Activated CD8-positive, alpha-beta T cell treated with anti-CD3 and anti-CD28 coated beads, Interleukin-2, amount 10 ng/mL, durations not matched to agents 7 days and 5 days (primary cell): ENCODE data around the gene KYNU. TPM values are rescaled to one million over a fixed set of nuclear protein-coding genes. Genes with fewer than 3 reads are reported as not detected.
"Not testable (repeated sequence)": the region's sequence is repeated elsewhere in the genome, so short reads cannot be mapped to it uniquely, and the experiment has no call there.

ENCODE experiments used
- ATAC-seq: fragments of 150-1000 bp; cut with Tn5 transposase; one replicate; pipeline ENCODE4 v1.10.0; 2021; ENCODE audit warnings: moderate library complexity
- CTCF ChIA-PET: fragments of 350-600 bp; sonication (Branson Sonifier 250); formaldehyde crosslinking; loops from one replicate; lab custom pipeline; 2021; ENCODE audit warnings: antibody characterized with exemption; lab: Charles Lee
- POLR2A ChIA-PET: fragments of 350-600 bp; sonication (Branson Sonifier 250); formaldehyde crosslinking; loops from one replicate; lab custom pipeline; 2021; ENCODE audit warnings: antibody characterized with exemption; lab: Charles Lee
- DNase-seq: peaks from one replicate; pipeline ENCODE4 v3.0.0-alpha.2; 2020
- H3K27ac Mint-ChIP-seq: one replicate; pipeline ENCODE4 v1.8.0; 2021; ENCODE audit warnings: mild to moderate bottlenecking, mixed read lengths
- H3K27me3 Mint-ChIP-seq: one replicate; pipeline ENCODE4 v1.8.0; 2021; ENCODE audit warnings: low read depth, mixed read lengths
- H3K36me3 Mint-ChIP-seq: one replicate; pipeline ENCODE4 v1.8.0; 2021; ENCODE audit warnings: low read depth, mixed read lengths
- H3K4me1 Mint-ChIP-seq: one replicate; pipeline ENCODE4 v1.8.0; 2021; ENCODE audit warnings: low read depth, mixed read lengths
- H3K4me3 Mint-ChIP-seq: one replicate; pipeline ENCODE4 v1.8.0; 2021; ENCODE audit warnings: mild to moderate bottlenecking, mixed read lengths
- H3K9me3 Mint-ChIP-seq: one replicate; pipeline ENCODE4 v1.8.0; 2022; ENCODE audit warnings: mixed read lengths; ENCODE audit not compliant: insufficient read depth
- total RNA-seq, 2 experiments: library from RNA; stranded (reverse); gene quantifications; one replicate each; pipeline ENCODE4 v1.2.3, GENCODE V29; 2021

The KYNU gene
- total RNA-seq, 2 experiments from 2014 or later: not detected

DNA sequence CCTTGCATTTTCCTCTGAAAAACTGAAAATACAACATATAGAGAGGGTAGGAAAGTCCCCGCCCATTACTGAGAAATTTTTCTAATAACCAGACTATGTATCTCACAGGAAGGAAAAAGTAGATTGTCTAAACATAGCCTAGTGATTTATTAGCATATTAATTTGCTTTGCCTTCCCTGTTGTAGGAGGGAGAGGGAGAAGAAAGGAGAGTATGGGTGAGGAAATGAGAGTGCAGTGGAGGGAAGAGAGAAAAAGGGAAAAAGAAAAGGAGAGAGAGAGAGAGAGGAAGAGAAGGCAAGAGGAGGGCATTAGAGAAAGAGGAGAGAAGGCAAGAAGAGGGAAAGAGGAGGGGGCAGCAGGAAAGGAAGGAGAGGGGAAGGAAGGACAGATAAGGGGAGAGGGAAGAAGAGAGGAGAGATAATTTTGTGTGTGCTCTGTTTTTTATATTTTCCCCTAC lies 3.6 kb upstream of the KYNU start:
- Mint-ChIP-seq H3K36me3 (no peaks in the 10 kb centered on the region), H3K4me3 (no peak overlapping the region), H3K4me1 (no peaks in the 10 kb centered on the region), H3K27me3 (no peaks in the 10 kb centered on the region), H3K27ac (no peak overlapping the region), H3K9me3 (no peaks in the 10 kb centered on the region)
- no peak for DNase-seq
- ChIA-PET CTCF (no interaction called here), POLR2A (no interaction called here)
- ATAC-seq: no peak

DNA sequence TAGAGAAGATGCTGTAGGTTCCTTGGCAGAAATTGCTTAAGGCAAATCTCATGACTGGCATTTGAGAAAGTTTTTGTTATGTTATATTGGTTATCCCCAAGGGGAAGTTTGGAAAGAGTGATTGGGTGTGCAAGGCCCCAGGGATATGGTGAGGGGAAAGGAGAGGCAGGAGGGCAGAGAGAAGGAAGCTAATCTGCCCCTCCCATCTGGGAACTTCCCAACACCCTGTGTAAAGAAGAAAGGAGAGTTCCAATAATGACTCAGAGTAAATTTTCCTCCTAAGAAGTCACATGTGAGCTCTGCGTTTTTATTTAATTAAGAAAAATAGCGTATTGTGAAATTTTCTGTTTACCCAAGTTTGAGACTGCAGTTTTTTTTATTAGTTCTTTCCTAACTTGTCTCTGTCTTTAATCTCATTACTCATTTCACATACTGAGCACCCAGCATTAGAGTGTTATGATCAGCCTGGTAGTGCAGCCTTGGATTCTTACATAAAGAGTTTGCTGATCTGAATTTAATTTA lies 3.1 kb upstream of the KYNU start:
- ATAC-seq (no peak), DNase-seq (no peak)
- POLR2A ChIA-PET: no interaction called here
- no peaks in the 10 kb centered on the region for H3K9me3 Mint-ChIP-seq
- CTCF ChIA-PET: no interaction called here
- H3K4me1 Mint-ChIP-seq: no peaks in the 10 kb centered on the region
- H3K4me3 Mint-ChIP-seq: no peak overlapping the region
- H3K27ac Mint-ChIP-seq: no peak overlapping the region
- H3K27me3 Mint-ChIP-seq: no peaks in the 10 kb centered on the region
- no peaks in the 10 kb centered on the region for H3K36me3 Mint-ChIP-seq

DNA sequence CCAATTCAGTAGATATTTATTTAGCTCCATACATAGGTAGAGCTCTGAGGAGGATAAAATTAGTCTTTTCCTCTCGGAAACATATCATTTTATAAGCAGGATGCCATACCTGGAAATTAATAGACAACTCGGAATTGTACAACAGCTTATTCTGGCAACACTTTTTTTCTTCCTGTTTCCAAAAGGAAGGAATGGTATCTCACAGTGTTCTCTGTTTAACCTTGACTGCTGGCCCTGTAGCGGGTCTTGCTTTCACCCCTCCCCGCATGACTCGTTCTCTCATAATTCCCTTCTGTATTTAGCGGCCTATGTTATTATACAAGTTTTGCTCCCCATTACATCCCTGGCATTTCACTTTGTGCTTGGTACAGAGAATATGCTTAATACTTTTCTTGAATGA lies 2.5 kb upstream of the KYNU start:
- H3K4me1 Mint-ChIP-seq: no peaks in the 10 kb centered on the region
- ATAC-seq (no peak), DNase-seq (no peak)
- no peaks in the 10 kb centered on the region for H3K27me3 Mint-ChIP-seq
- no peaks in the 10 kb centered on the region for H3K36me3 Mint-ChIP-seq
- ChIA-PET CTCF (no interaction called here), POLR2A (no interaction called here)
- no peak overlapping the region for H3K27ac Mint-ChIP-seq
- no peaks in the 10 kb centered on the region for H3K9me3 Mint-ChIP-seq
- H3K4me3 Mint-ChIP-seq: no peak overlapping the region

DNA sequence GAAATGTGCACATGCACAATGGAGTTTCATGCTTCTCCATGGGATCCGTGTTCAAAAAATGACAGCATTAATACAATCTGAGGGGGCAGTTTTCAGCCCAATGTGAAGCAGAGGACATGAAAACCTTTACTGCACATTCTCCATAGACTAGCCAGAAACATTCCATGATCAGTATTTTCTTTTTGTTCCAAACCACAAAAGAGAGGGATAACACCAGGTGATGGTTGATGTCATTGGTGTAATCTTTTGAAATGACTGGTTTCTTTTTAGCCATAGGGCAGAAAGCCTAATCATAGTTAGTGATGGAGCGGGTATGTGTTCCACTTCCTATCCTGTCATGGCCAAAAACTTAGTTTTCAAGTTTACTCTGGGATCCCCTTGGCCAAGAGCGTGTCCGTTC lies 1.8 kb upstream of the KYNU start:
- no peak overlapping the region for H3K27ac Mint-ChIP-seq
- H3K4me1 Mint-ChIP-seq: no peaks in the 10 kb centered on the region
- DNase-seq: no peak
- CTCF ChIA-PET: no interaction called here
- no peak for ATAC-seq
- no peak overlapping the region for H3K4me3 Mint-ChIP-seq
- no peaks in the 10 kb centered on the region for H3K36me3 Mint-ChIP-seq
- POLR2A ChIA-PET: no interaction called here
- no peaks in the 10 kb centered on the region for H3K9me3 Mint-ChIP-seq
- H3K27me3 Mint-ChIP-seq: no peaks in the 10 kb centered on the region

DNA sequence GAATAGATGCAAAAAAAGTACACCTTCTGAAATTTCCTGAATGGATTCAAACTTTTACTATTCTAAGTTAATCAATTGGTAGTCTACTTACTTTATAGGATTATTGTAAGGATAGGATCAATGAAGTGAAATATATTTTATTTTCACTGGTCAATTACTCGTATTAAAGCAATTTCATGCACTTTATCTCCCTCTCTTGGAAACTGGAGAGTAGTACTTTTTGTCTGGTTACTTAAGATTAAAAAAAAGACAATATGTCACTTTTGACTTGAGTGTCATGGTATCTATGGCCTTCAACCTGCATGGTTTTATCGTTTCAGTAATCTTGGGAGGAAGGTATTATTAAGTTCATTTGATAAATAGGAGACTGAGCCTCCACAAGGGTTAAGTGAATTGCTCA lies 1.0 kb upstream of the KYNU start:
- ATAC-seq (no peak), DNase-seq (no peak)
- no peaks in the 10 kb centered on the region for H3K27me3 Mint-ChIP-seq
- H3K4me1 Mint-ChIP-seq: no peaks in the 10 kb centered on the region
- POLR2A ChIA-PET: no interaction called here
- CTCF ChIA-PET: no interaction called here
- H3K4me3 Mint-ChIP-seq: no peak overlapping the region
- no peak overlapping the region for H3K27ac Mint-ChIP-seq
- no peaks in the 10 kb centered on the region for H3K9me3 Mint-ChIP-seq
- no peaks in the 10 kb centered on the region for H3K36me3 Mint-ChIP-seq

DNA sequence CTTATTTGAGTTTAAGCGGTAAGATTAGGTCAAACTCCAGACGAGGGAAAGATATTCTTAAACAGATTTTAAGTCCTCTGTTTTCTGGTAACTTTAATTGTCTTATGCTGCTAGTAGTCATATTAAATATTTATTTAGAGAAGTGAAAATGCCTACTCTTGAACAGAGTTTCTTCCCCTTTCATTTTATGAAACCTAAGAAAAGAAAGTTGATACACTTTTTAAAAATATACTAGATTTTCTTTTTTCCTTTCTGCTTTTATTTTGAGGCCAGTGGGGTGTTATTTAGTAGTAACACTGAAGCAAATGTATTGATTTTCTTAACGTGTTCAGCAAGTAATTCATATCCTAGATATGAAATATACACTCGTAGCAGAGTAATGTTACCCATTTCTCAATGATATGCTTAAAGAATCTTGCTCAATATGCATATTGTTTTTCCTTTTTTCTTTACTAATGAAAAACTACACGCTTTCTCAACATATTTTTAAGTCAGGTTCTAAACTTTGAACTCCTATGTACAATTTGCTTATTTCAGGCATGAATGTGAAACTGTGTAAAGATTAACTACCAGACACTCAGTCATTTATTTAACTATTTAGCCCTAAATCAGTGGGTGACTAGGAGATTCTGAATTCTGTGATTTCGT lies 691 bp downstream of the KYNU start:
- no peak overlapping the region for H3K4me3 Mint-ChIP-seq
- H3K4me1 Mint-ChIP-seq: no peaks in the 10 kb centered on the region
- POLR2A ChIA-PET: no interaction called here
- no peak for ATAC-seq
- DNase-seq: no peak
- CTCF ChIA-PET: no interaction called here
- H3K36me3 Mint-ChIP-seq: no peaks in the 10 kb centered on the region
- H3K27me3 Mint-ChIP-seq: no peaks in the 10 kb centered on the region
- no peaks in the 10 kb centered on the region for H3K9me3 Mint-ChIP-seq
- H3K27ac Mint-ChIP-seq: no peak overlapping the region

DNA sequence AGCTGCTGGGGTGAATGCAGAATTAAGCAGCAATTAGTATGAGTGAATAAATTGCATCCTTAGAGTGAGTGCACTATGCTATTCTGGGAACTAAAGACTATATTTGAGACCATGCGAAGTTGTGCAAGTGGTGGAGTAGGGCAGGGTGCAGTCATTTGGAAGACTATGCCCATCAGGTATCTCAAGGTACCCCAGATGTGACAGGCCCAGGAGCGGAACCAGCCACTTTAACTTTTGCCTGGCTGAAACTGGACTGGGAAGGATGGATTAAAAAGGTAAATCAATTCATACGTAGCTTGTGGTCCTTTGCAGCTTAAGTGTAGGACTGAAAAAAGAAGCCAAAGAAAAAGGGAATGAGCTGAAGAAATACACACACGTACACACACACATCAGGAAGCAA lies 1.7 kb downstream of the KYNU start:
- CTCF ChIA-PET: no interaction called here
- H3K27me3 Mint-ChIP-seq: no peaks in the 10 kb centered on the region
- no peak for DNase-seq

DNA sequence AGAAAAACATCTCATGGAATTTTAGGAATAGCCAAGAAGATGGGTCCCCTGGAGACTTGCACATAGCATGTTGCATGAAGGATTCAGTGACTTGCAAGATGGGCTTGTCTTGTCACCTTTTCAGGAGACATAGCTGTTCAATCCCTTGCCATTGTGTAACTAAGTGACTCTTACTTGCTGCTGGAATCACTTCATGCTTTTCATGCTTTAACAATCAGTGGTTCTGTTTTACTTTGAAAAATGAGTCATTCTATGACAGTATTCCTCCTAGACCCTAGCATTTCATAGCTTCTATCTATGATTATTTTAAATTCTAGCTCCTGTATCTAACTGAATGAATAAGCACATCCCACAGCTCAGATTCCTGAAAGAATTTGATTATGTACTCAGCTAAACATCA lies 2.8 kb downstream of the KYNU start:
- ChIA-PET POLR2A (no interaction called here), CTCF (no interaction called here)
- H3K27ac Mint-ChIP-seq: no peak overlapping the region
- H3K36me3 Mint-ChIP-seq: no peaks in the 10 kb centered on the region
- no peak overlapping the region for H3K4me3 Mint-ChIP-seq
- H3K9me3 Mint-ChIP-seq: no peaks in the 10 kb centered on the region
- H3K27me3 Mint-ChIP-seq: no peaks in the 10 kb centered on the region
- no peak for ATAC-seq
- no peaks in the 10 kb centered on the region for H3K4me1 Mint-ChIP-seq
- DNase-seq: no peak

More for the DNA sequence above, 1.7 kb downstream of the KYNU start:
- Mint-ChIP-seq H3K9me3 (no peaks in the 10 kb centered on the region), H3K27ac (no peak overlapping the region), H3K36me3 (no peaks in the 10 kb centered on the region), H3K4me3 (no peak overlapping the region), H3K4me1 (no peaks in the 10 kb centered on the region)
- POLR2A ChIA-PET: no interaction called here
- no peak for ATAC-seq

DNA sequence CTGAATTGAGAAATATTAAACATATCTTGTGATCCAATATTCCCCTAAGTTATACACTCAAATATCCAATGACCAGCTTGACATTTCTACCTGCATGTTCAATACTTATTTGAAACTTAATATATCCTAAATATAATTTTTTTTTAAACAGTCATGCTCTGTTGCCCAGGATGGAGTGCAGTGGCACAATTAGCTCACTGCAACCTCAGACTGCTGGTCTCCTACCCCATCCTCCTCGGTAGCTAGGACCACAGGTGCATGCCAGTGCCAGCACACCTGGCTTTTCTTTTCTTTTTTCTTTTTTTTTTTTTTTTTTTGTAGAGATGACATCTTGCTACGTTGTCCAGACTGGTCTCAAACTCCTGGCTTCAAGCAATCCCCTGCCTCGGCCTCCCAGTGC lies 4.2 kb downstream of the KYNU start:
- no peaks in the 10 kb centered on the region for H3K9me3 Mint-ChIP-seq
- CTCF ChIA-PET: no interaction called here
- H3K27me3 Mint-ChIP-seq: no peaks in the 10 kb centered on the region
- no peak for ATAC-seq
- no peak overlapping the region for H3K4me3 Mint-ChIP-seq
- POLR2A ChIA-PET: no interaction called here
- H3K36me3 Mint-ChIP-seq: no peaks in the 10 kb centered on the region
- DNase-seq: no peak
- no peak overlapping the region for H3K27ac Mint-ChIP-seq
- no peaks in the 10 kb centered on the region for H3K4me1 Mint-ChIP-seq

DNA sequence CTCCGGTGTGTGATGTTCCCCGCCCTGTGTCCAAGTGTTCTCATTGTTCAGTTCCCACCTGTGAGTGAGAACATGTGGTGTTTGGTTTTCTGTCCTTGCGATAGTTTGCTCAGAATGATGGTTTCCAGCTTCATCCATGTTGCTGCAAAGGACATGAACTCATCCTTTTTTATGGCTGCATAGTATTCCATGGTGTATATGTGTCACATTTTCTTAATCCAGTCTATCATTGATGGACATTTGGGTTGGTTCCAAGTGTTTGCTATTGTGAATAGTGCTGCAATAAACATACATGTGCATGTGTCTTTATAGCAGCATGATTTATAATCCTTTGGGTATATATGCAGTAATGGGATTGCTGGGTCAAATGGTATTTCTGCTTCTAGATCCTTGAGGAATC lies 5.0 kb downstream of the KYNU start:
- H3K9me3 Mint-ChIP-seq, DNase-seq, ATAC-seq, H3K4me1 Mint-ChIP-seq, H3K4me3 Mint-ChIP-seq, H3K27me3 Mint-ChIP-seq, POLR2A ChIA-PET, CTCF ChIA-PET, H3K27ac Mint-ChIP-seq, H3K36me3 Mint-ChIP-seq: not testable (repeated sequence)

DNA sequence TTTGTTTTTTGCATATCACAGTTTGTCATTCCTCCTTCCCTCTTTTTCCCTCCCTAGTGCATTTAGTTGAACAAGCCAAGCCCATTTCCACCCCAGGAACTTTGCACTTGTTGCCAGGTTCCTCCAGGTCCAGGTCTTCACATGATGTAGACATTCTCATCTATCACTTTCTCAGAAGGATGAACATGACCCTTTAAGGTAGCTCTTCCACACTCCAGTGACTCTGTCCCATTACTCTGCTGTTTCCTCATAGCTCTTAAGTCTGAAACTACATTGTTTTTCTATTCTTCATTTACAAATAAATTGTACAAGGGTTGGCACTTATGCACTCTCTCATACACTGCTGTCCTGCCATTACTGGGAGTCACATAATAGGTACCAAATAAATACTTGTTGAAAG lies 6.1 kb downstream of the KYNU start:
- ATAC-seq (no peak), DNase-seq (no peak)
- Mint-ChIP-seq H3K4me3 (no peak overlapping the region), H3K9me3 (no peaks in the 10 kb centered on the region), H3K27me3 (no peaks in the 10 kb centered on the region), H3K36me3 (no peaks in the 10 kb centered on the region), H3K4me1 (no peaks in the 10 kb centered on the region), H3K27ac (no peak overlapping the region)
- POLR2A ChIA-PET: no interaction called here
- CTCF ChIA-PET: no interaction called here

DNA sequence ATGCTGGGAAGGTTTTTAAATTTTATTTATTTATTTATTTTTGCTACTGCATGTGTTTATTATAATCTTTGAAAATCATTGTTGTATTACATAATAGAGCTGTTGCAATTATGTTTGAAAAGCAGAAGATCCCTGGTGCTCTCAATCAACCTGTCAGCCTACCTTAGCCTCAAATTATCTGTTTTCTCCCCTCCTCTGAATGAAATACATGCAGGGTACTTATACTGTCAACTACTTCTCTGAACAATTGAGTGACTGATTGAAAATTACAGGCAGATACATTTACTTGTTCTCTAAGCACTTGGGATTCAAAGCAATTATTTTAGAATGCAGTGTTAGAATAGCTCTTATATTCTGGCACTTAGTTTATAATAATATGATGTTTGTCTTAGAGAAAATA lies 8.1 kb downstream of the KYNU start:
- POLR2A ChIA-PET: no interaction called here
- ATAC-seq: no peak
- CTCF ChIA-PET: no interaction called here
- H3K9me3 Mint-ChIP-seq: no peaks in the 10 kb centered on the region
- no peak overlapping the region for H3K27ac Mint-ChIP-seq
- H3K36me3 Mint-ChIP-seq: no peaks in the 10 kb centered on the region
- H3K27me3 Mint-ChIP-seq: no peaks in the 10 kb centered on the region
- no peaks in the 10 kb centered on the region for H3K4me1 Mint-ChIP-seq
- H3K4me3 Mint-ChIP-seq: no peak overlapping the region
- DNase-seq: no peak

DNA sequence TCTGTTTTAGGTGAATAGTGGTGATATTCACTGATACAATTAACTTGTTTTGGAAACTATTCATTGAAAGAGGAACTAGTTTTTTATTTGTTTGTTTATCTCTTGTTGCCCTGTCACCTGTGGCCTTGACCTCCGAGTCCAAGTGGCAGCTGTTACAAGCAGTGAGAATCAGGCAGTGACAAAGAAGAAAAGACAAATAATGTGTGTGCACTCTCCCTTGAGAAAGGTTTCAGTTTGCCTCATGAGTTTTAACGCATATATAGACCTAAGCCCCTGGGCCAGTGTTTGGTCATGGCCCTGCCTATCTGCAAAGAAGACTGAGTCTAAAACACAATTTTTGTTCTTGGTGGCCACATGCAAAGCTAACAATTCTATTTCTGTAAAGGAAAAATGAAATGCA lies 15.3 kb downstream of the KYNU start:
- ChIA-PET CTCF (no interaction called here), POLR2A (no interaction called here)
- Mint-ChIP-seq H3K9me3 (no peaks in the 10 kb centered on the region), H3K27ac (no peak overlapping the region), H3K36me3 (no peaks in the 10 kb centered on the region), H3K4me1 (no peaks in the 10 kb centered on the region), H3K27me3 (no peaks in the 10 kb centered on the region), H3K4me3 (no peak overlapping the region)
- ATAC-seq (no peak), DNase-seq (no peak)
